RKO (cell line): Measurements from ENCODE around the gene METTL8.

ENCODE experiments used
- DNase-seq: peaks from one replicate; pipeline ENCODE4 v3.0.0-alpha.2; 2016; ENCODE audit warnings: low spot score

The METTL8 gene

GRCh38 chr2:171310889-171311288 lies 122.9 kb downstream of the METTL8 start:
- no peak for DNase-seq

- no peak for DNase-seq
Observed at GRCh38 chr2:171309455-171310286, 124.1 kb downstream of the METTL8 start.

- no peak for DNase-seq
Observed at GRCh38 chr2:171308280-171309054, 125.3 kb downstream of the METTL8 start.

DNA sequence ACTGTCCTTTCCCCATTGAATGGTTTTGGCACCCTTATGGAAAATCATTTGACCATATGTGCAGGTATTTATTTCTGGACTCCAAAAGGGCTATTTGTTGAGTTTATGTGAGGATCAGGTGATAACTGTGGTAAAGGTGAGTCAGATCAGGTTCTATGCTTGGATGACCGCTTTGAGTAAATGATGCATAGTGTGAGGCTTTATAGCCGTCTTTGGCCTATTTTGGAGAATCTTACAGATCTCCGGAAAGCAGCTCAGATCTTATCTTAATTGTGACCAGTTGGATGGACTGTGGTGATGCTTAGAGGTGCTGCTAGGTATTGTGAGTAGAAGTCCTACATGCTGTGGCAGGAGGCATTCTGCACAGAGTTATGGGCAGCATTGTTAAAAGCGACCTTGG lies 126.2 kb downstream of the METTL8 start:
- no peak for DNase-seq

GRCh38 chr2:171297956-171298355 lies 135.8 kb downstream of the METTL8 start:
- DNase-seq = no peak

GRCh38 chr2:171294608-171295007 lies 139.2 kb downstream of the METTL8 start:
- DNase-seq = no peak

DNA sequence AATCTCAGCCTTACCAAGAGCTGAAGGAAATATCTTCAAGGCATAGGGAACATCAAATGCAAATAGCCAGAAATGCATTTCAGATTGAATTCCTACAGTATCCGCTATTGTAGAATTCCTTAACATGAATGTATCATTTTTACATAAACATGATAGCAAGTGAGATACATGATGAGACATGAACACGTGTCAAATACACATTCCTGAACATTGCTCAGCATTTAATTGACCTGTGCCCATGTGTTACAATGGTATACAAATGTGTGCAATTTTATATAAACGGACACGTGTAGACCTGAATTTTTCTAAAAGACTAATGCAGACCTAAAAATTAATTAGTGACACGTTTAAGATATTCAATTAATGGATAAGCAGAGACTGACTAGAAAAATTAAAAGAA lies 140.1 kb downstream of the METTL8 start:
- no peak for DNase-seq

DNA sequence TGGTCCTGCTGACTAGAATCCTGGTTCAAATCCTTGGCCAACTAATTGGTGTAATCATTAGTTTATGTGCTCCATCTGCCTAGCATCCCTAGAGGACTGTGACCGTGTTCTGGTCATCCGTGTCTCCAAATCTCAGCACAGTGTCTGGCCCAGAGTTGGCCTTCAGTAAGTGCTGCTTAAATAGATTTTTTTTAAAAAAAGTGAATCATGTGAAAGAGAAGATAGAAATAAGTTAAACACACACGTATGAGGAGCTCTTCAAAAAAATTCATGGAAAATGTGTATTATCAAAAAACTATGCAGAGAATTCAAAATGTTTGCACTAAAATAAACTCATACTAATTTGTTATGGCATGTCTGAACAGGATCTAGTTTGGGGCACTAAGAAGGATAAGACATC lies 143.8 kb downstream of the METTL8 start:
- no peak for DNase-seq

- no peak for DNase-seq
Observed at GRCh38 chr2:171289316-171289715, 144.5 kb downstream of the METTL8 start.

GRCh38 chr2:171287611-171288010 lies 146.2 kb downstream of the METTL8 start:
- no peak for DNase-seq

- no peak for DNase-seq
Observed at GRCh38 chr2:171287036-171287571, 146.7 kb downstream of the METTL8 start.

DNA sequence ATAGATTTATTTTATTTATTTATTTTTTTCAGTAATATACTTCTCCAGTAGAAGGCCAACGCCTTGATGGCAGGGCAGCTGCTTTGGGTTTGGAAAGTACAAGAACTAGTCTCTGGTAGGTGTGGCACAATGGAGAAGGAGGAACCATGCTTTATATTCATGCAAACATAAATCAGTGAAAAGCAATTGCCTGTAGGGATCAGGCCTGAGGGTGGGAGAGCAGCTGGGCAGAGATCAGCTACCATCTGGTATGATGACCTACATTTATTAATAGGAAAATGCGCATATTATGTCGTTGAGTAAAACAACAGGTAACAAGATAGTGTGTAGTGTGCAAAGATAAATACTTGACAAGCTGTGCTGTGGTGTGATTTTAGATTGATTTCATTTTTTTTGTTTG lies 152.7 kb downstream of the METTL8 start:
- DNase-seq = no peak

GRCh38 chr2:171279983-171280790 lies 153.6 kb downstream of the METTL8 start:
- DNase-seq = no peak

DNA sequence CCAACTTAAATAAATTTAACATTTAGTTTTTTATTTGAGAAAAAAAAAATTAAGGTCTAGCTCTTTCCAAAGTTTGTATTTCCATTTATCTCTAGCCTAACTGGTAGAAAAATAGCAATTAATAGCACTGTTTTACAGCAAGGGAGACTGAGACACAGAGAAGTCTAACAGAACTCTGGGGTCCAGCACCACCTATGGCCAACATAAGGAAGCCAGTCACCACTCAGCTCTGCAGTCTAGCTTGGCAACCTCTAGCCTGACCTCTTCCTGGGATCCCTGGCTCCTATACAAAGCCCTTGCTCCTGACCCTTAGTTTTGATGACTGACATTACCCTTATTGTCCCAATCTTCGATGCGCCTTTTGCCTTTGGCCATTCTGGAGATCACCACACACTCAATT lies 159.0 kb downstream of the METTL8 start:
- no peak for DNase-seq

DNA sequence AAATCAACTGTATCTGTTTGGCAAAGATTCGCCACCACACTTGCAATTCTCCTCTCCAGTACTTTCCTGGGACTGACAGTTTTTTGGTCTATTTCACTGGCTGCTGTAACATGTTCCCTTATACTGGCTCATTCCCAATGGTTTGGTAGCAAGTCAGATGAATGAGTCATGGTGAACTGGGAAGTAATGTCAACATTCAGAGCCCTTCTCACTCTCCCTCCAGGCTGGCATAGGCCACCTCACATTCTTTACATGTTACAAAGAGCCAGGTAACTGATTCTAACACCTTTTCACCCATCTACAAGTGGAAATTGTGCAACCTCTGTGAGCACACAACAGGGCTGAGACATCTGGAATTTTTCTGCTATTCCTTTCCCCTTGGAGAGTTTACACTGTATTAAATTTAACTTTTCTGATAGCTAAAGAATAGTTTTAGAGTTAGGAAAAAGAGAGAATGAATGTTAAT lies 161.8 kb downstream of the METTL8 start:
- DNase-seq = peak; percentile 73

- DNase-seq = no peak
Observed at GRCh38 chr2:171271386-171271785, 162.4 kb downstream of the METTL8 start.

DNA sequence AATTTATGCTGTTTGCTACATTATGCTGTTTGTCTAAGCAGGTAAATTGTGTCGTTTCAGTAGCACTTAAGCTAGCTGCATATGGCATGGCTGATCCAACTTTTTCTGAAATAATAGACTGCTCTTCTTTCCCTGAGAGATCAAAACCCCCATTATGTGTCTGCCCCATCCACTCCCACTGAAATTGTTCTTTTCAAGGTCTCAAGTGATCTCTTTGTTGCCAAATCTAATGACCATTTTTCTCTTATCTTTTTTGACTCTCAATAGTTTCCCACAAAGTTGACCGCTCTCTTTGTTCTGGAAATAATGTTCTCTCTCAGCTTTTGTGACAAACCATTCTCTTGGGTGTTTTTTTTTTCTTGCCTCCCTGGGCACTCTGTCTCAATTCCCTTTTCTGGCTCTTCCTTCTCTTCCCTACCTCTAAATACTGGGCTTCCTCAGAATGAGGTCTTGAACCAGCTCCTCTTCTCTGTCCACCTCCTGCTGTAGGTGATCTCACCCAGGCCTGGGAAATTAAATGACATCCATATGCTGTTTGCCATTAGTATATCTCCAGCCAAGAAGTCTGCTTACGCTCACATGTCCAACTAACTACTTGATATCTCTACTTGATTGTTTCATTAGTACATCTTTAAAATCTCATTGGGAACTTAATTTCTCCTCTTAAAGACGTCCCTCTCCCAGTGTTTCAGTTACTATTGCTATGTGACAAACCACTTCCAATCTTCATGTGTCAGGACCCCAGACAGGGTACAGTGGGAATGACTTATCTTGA lies 165.7 kb downstream of the METTL8 start:
- DNase-seq = no peak
